ENCODE measurements around the gene SIRPG. TPM values are rescaled to one million over a fixed set of nuclear protein-coding genes. Genes with fewer than 3 reads are reported as not detected.

The SIRPG gene
- total and polyA plus RNA-seq, 2 of the 8 experiments (the other 6 are each of a cell fraction or from before 2014, with no cell fraction given): 0.08 TPM; not detected in 1

GRCh38 chr20:1669304-1669703 is 11.7 kb upstream of the SIRPG start:
- peak in 1 of 2 experiments; percentile 19 for DNase-seq (ENCODE audit: low read depth in 1 of 2, low spot score in 2 of 2)
- H2BK5ac ChIP-seq (ENCODE audit: low read depth, low read length): no peak overlapping the region
- H2AK5ac ChIP-seq (ENCODE audit: low read depth, low read length): no peak overlapping the region
- ChIA-PET POLR2A (ENCODE audit: partially characterized antibody) (no interaction called here), CTCF (ENCODE audit: partially characterized antibody) (no interaction called here)
- no peak overlapping the region for H2BK12ac ChIP-seq (ENCODE audit: low read depth, low read length)
- no peak overlapping the region for H4K5ac ChIP-seq (ENCODE audit: insufficient read length, low read depth, low read length)
- no peak overlapping the region for H3K4ac ChIP-seq (replicated peaks; ENCODE audit: insufficient read length, low read depth, low read length)
- H3K4me2 ChIP-seq (ENCODE audit: insufficient read depth in 1 of 2, low read depth in 2 of 2, low read length in 2 of 2): no peak overlapping the region
- no peaks in the 10 kb centered on the region for H4K20me1 ChIP-seq (replicated peaks in 1 of 2; ENCODE audit: control insufficient read depth in 1 of 2, insufficient read depth in 2 of 2, low read length in 2 of 2)
- H2BK15ac ChIP-seq (ENCODE audit: low read length): no peak overlapping the region
- H3K79me2 ChIP-seq (ENCODE audit: control insufficient read depth in 1 of 2, insufficient read depth in 2 of 2, low read length in 2 of 2): no peaks in the 10 kb centered on the region
- peaks cover 0 to 4% of the 10 kb centered on the region in 2 experiments; a peak in 1 of 4 replicates for H3K9me3 ChIP-seq (ENCODE audit: insufficient read depth in 2 of 2, low read depth in 1 of 2, low read length in 1 of 2)
- no peak overlapping the region for H3K56ac ChIP-seq (replicated peaks; ENCODE audit: insufficient read length, low read depth, low read length)
- no peak overlapping the region for H3K4me3 ChIP-seq (ENCODE audit: extremely low read depth in 1 of 4, insufficient read depth in 2 of 4, low read depth in 3 of 4, low read length in 4 of 4)
- H3K14ac ChIP-seq (ENCODE audit: insufficient read length): no peak overlapping the region
- H3K27ac ChIP-seq (ENCODE audit: low read depth, low read length): no peak overlapping the region
- H3K9ac ChIP-seq (replicated peaks in 1 of 4; ENCODE audit: extremely low read depth in 1 of 4, low read depth in 3 of 4, low read length in 3 of 4): no peak overlapping the region
- no peaks in the 10 kb centered on the region for H3K36me3 ChIP-seq (ENCODE audit: control insufficient read depth in 2 of 4, insufficient read depth in 4 of 4, low read length in 3 of 4)
- no peak overlapping the region for H3K23ac ChIP-seq (ENCODE audit: insufficient read length)
- H2AFZ ChIP-seq (ENCODE audit: low read length): no peak overlapping the region
- H4K8ac ChIP-seq (ENCODE audit: extremely low read depth, insufficient read depth, low read length): no peak overlapping the region
- H2BK20ac ChIP-seq (ENCODE audit: low read length): no peak overlapping the region
- H3K23me2 ChIP-seq (ENCODE audit: low read depth, low read length): no peaks in the 10 kb centered on the region
- FAIRE-seq: no peak
- H4K91ac ChIP-seq (replicated peaks; ENCODE audit: insufficient read length, low read length): no peak overlapping the region
- no peak overlapping the region for H3K18ac ChIP-seq (ENCODE audit: extremely low read depth, low read length)
- no peaks in the 10 kb centered on the region for H3K4me1 ChIP-seq (replicated peaks in 1 of 4; ENCODE audit: control insufficient read depth in 3 of 4, insufficient read depth in 4 of 4, low read length in 3 of 4)
- peaks cover 0 to under 1% (median 0%) of the 10 kb centered on the region in 4 experiments; a peak in 2 of 7 replicates for H3K27me3 ChIP-seq (replicated peaks in 1 of 4; ENCODE audit: control insufficient read depth in 3 of 4, extremely low read depth in 1 of 4, insufficient read depth in 3 of 4, low read length in 3 of 4)
- no peaks in the 10 kb centered on the region for H3K79me1 ChIP-seq (ENCODE audit: low read depth, low read length)
- 97% methylated on average over 5 of the region's 5 CpGs; no CpG with 5 or more reads in 1 of the 2 experiments for WGBS, 2 experiments (ENCODE audit: extremely low coverage in 1 of 2, insufficient coverage in 1 of 2, insufficient read length in 1 of 2, insufficient replicate concordance in 2 of 2, low coverage in 1 of 2, low lambda C conversion rate in 2 of 2, missing lambda C conversion rate in 1 of 2)
- no peak overlapping the region for H2BK120ac ChIP-seq (replicated peaks; ENCODE audit: low read depth, low read length)
- TF ChIP-seq CTCF (IDR thresholded peaks at IDR 0.05; ENCODE audit: control extremely low read depth in 1 of 3, insufficient read depth in 1 of 3, low read depth in 1 of 3, low read length in 3 of 3): no peak
- no peak for TF ChIP-seq CBX8 (IDR thresholded peaks at IDR 0.05; ENCODE audit: borderline replicate concordance, low read depth, low read length)
- no peak for TF ChIP-seq ASH2L (IDR thresholded peaks at IDR 0.05; ENCODE audit: low read length)
- TF ChIP-seq FOSL1 (IDR thresholded peaks at IDR 0.05; ENCODE audit: insufficient read depth, low read depth, low read length): no peak
- TF ChIP-seq NRF1 (IDR thresholded peaks at IDR 0.05; ENCODE audit: low read depth, low read length): no peak
- TF ChIP-seq CHD1 (IDR thresholded peaks at IDR 0.05; ENCODE audit: low read depth, low read length): no peak
- no peak for TF ChIP-seq CEBPB (IDR thresholded peaks at IDR 0.05; ENCODE audit: low read depth, low read length)
- TF ChIP-seq TAF7 (optimal IDR thresholded peaks at IDR 0.05; ENCODE audit: borderline replicate concordance, low read depth, low read length): no peak
- no peak for TF ChIP-seq NANOG (IDR thresholded peaks at IDR 0.05; ENCODE audit: insufficient read depth, low read depth, low read length, poor library complexity, severe bottlenecking)
- no peak for TF ChIP-seq SP4 (IDR thresholded peaks at IDR 0.05; ENCODE audit: low read length)
- TF ChIP-seq POU5F1 (IDR thresholded peaks at IDR 0.05; ENCODE audit: low read depth, low read length): no peak
- no peak for TF ChIP-seq ATF3 (IDR thresholded peaks at IDR 0.05; ENCODE audit: insufficient read depth, low read depth, low read length)
